Amniotic epithelial cell (primary cell): Measurements from ENCODE around the gene FOXO6.

Experiments used
- DNase-seq: peaks from one replicate; pipeline ENCODE4 v3.0.0-alpha.2; 2010; ENCODE audit warnings: low read depth

The FOXO6 gene

GRCh38 chr1:41366455-41367287, 5.4 kb downstream of the FOXO6 start:
- DNase-seq, result no peak

DNA sequence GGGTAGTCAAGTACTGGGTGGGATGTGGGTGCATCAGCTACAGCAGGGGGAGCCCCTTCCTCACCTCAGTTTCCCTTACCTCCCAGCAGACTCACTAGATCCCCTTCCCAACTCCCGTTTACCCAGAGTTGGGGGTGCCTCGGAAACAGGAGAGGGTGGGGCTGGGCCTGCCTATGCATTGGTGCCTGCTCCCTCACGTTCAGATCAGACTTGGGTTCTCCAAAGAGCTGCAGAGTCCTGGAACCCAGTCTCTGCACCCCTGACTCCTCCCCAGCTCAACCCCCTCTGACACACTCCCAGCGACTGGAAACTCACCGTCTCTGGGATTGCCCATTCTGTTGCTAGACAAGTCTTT, 6.0 kb downstream of the FOXO6 start:
- no peak for DNase-seq

- no peak for DNase-seq
These were observed 7.1 kb downstream of the FOXO6 start for GRCh38 chr1:41368366-41368765.

DNA sequence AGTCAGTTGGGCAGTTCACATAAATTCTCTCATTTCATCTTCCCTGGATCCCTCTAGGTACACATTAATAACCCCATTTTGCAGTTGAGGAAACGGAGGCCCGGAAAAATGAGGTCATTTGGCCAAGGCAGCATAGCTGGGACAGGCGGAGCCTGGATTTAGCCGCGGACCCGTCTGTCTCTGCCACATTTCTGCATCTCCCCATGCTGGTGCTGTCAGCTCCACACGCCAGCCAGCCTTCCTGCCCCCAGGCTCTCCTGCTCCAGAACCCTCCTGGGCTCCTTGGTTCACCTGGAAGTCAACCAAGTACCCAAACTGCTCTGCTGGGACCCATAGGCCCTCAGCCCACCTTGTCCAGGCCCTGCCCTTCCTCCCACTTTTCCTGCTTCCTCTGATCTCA, 7.6 kb downstream of the FOXO6 start:
- no peak for DNase-seq

GRCh38 chr1:41369531-41369930, 8.3 kb downstream of the FOXO6 start:
- DNase-seq, result no peak

DNA sequence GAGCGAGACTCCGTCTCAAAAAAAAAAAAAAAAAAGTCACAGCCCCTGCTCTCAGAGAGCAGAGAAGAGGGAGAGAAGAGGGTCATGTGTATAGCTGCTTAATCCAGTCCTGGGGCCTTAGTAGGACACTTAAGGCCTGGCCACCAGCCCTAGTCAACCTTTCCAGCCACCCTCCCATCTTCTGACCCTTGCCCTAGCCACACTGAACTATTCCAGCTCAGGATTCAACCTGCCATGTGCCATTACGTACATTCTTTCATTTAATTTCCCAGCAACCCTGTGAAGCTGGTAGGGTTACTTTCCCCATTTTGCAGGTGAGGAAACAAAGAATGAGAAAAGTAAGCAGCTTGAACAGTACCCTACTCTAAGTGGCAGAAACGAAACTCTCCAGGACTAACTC, 9.0 kb downstream of the FOXO6 start:
- DNase-seq, result no peak

- no peak for DNase-seq
These were observed 9.7 kb downstream of the FOXO6 start for GRCh38 chr1:41370756-41371420.

GRCh38 chr1:41371630-41372599, 10.7 kb downstream of the FOXO6 start:
- peak; percentile 37 for DNase-seq

- no peak for DNase-seq
These were observed 11.4 kb downstream of the FOXO6 start for GRCh38 chr1:41372600-41372993.

DNA sequence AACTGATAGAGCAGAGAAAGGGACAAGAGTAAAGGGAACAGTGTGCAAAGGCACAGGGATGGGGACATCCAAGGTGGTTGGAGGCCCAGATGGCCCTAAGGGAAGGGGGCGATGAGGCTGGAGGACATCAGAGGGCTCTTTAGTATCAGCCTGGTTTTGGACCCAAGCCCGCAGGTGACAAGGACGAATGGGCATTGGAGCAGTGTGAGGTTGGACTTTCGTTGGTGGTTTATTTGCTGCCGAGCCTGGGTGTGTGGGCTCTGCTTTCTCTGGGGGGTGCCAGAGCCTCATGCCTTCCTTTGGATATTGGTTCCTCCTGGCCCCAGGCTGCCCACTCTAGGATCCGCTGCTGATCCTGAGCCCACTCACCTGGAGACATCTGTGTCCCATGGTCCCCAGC, 12.1 kb downstream of the FOXO6 start:
- DNase-seq, result no peak

GRCh38 chr1:41374711-41375110, 13.5 kb downstream of the FOXO6 start:
- no peak for DNase-seq

GRCh38 chr1:41377397-41377796, 16.2 kb downstream of the FOXO6 start:
- DNase-seq, result no peak

- DNase-seq, result no peak
These were observed 17.0 kb downstream of the FOXO6 start for GRCh38 chr1:41378222-41378621.

DNA sequence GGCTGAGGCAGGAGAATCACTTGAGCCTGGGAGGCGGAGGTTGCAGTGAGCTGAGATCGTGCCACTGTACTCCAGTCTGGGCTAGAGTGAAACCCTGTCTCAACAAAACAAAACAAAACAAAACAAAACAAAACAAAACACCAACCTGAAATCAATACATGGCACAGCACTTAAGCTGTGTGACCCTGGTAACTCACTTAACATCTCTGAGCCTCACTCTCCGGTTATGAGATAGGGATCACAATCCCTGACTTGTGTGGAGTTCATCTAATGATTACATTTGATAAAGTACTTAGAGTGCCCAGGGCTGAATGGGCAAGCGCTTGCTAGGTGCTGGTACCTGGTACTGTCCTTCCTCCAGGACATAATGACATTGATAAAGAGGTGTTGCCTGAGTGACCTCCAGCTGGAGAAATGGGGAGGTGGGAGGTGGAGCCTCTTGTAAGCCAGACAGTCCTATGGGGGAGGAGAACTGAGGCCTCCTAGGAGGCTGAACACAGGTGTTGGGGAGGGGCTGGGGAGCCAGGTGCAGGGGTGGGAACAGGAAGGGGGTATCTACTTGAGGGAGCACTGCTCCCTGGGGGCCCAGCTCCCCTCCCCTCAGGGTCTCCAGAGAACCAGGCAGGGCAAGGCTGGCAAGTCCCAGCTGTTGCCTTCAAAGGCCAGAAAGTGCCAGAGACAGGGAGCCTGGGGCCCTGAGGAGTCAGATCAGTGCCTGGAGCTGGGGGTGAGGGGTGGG, 17.9 kb downstream of the FOXO6 start:
- no peak for DNase-seq

DNA sequence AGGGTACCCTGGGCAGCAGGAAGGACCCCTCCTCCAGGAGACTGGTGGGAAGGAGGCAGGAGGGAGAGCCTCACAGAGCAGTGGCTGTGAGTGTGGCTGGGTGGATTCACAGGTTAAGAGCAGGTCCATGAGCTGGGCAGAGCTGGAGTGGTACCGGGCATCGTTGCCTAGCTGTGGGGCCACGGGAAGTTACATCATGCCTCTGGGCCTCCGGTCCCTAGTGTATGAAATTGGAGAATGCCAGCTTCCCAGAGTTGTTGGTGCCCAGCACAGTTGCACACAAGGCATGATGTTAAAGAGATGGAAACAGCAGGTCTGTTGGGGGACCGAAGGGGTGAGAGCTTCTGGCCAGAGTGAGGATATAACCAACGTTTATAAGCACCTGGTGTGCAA, 18.5 kb downstream of the FOXO6 start:
- DNase-seq, result no peak

- DNase-seq, result no peak
These were observed 19.0 kb downstream of the FOXO6 start for GRCh38 chr1:41380195-41380594.

GRCh38 chr1:41380979-41381691, 19.9 kb downstream of the FOXO6 start:
- DNase-seq, result peak; percentile 37

GRCh38 chr1:41381692-41382479, 20.7 kb downstream of the FOXO6 start:
- peak; percentile 46 for DNase-seq

DNA sequence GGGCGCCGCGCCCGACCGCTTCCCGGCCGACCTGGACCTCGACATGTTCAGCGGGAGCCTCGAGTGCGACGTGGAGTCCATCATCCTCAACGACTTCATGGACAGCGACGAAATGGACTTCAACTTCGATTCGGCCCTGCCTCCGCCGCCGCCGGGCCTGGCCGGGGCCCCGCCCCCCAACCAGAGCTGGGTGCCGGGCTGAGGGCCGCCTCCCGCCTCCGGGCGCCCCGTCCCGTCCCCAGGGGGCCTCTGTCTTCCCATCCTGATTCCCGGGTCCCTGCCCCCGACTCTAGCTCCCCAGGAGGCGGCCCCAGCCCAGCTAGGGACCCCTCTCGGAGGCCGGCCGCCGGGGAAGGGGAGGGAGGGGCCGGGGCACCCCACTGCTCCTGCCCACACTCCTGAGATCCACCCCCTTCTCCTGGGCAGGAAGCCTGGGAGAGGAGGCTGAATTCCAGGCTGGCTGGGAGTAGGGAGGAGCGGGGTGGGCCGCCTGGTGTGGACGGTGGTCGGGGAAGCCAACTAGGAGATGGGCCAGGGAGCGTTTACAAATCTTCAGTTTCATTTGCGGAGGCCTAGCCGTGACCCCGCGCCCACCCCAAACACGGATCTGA, 21.4 kb downstream of the FOXO6 start:
- peak; percentile 50 for DNase-seq
